Measurements from ENCODE around the gene C9orf72.

The C9orf72 gene

GRCh38 chr9:27571011-27571410 is 2.3 kb downstream of the C9orf72 start:
- no peak overlapping the region for H2AFZ ChIP-seq (ENCODE audit: low read depth, low read length, severe bottlenecking)
- H4K20me1 ChIP-seq (ENCODE audit: low read depth, low read length) = no peaks in the 10 kb centered on the region
- H3K9ac ChIP-seq (ENCODE audit: low read length) = no peak overlapping the region
- H3K4me2 ChIP-seq (ENCODE audit: low read depth, low read length, poor library complexity, severe bottlenecking) = no peak overlapping the region
- no peak for TF ChIP-seq EZH2phosphoT487 (conservative IDR thresholded peaks at IDR 0.05; ENCODE audit: low read length)
- no peak for TF ChIP-seq CTCF (IDR thresholded peaks at IDR 0.05; ENCODE audit: insufficient read depth, low read length, poor library complexity, severe bottlenecking)
- H3F3A ChIP-seq (ENCODE audit: insufficient read depth) = no peaks in the 10 kb centered on the region
- H3K9me3 ChIP-seq (ENCODE audit: insufficient read depth, low read length) = peaks cover 7% of the 10 kb centered on the region; the same call in 1 of the 2 replicates
- H3K4me3 ChIP-seq (ENCODE audit: insufficient read depth, low read length, poor library complexity, severe bottlenecking) = no peak overlapping the region
- no peaks in the 10 kb centered on the region for H3K79me2 ChIP-seq (ENCODE audit: insufficient read depth, low read length)
- peaks cover 6% of the 10 kb centered on the region; the same call in 1 of the 2 replicates for H3K36me3 ChIP-seq (ENCODE audit: low read length)
- no peaks in the 10 kb centered on the region for H3K9me2 ChIP-seq (replicated peaks; ENCODE audit: insufficient read depth, low read length)
- no peak overlapping the region for H3K27ac ChIP-seq (ENCODE audit: low read depth, low read length)
- no peaks in the 10 kb centered on the region for H3K27me3 ChIP-seq (ENCODE audit: low read length)

- H3K4me3 ChIP-seq (ENCODE audit: insufficient read depth, low read length, poor library complexity, severe bottlenecking) = no peak overlapping the region
- H3K27me3 ChIP-seq (ENCODE audit: low read length) = no peaks in the 10 kb centered on the region
- no peak overlapping the region for H3K4me2 ChIP-seq (ENCODE audit: low read depth, low read length, poor library complexity, severe bottlenecking)
- no peak overlapping the region for H2AFZ ChIP-seq (ENCODE audit: low read depth, low read length, severe bottlenecking)
- no peaks in the 10 kb centered on the region for H3K79me2 ChIP-seq (ENCODE audit: insufficient read depth, low read length)
- no peaks in the 10 kb centered on the region for H3F3A ChIP-seq (ENCODE audit: insufficient read depth)
- peaks cover 12% of the 10 kb centered on the region; the same call in 1 of the 2 replicates for H3K36me3 ChIP-seq (ENCODE audit: low read length)
- no peak overlapping the region for H3K9ac ChIP-seq (ENCODE audit: low read length)
- no peak overlapping the region for H3K27ac ChIP-seq (ENCODE audit: low read depth, low read length)
- no peak for TF ChIP-seq EZH2phosphoT487 (conservative IDR thresholded peaks at IDR 0.05; ENCODE audit: low read length)
- TF ChIP-seq CTCF (IDR thresholded peaks at IDR 0.05; ENCODE audit: insufficient read depth, low read length, poor library complexity, severe bottlenecking) = no peak
- H3K9me3 ChIP-seq (ENCODE audit: insufficient read depth, low read length) = peaks cover under 1% of the 10 kb centered on the region; the same call in 1 of the 2 replicates
- no peaks in the 10 kb centered on the region for H4K20me1 ChIP-seq (ENCODE audit: low read depth, low read length)
- H3K9me2 ChIP-seq (replicated peaks; ENCODE audit: insufficient read depth, low read length) = no peaks in the 10 kb centered on the region
These were observed 3.9 kb downstream of the C9orf72 start for GRCh38 chr9:27569406-27569805.

DNA sequence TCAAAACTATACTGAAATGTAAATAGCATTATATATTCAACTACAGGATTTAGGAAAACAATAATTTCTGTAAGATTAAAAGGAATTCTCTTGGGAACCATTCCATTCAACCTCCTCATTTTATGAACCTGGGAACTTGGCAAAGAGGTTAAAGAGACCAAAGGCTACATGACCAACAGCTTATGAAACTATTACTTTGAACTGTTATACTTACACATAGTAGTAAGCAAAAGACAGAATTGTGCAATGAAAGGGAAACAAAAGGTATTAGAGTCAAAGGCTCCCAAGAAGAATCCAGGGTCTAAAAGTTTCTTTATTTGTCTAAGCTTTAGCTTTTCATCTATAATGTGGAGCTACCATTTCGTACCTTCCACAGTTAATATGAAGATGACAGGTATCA is 7.2 kb downstream of the C9orf72 start:
- H3K9me3 ChIP-seq (ENCODE audit: insufficient read depth, low read length) = no peaks in the 10 kb centered on the region
- no peak overlapping the region for H3K4me2 ChIP-seq (ENCODE audit: low read depth, low read length, poor library complexity, severe bottlenecking)
- no peaks in the 10 kb centered on the region for H3K27me3 ChIP-seq (ENCODE audit: low read length)
- H3K36me3 ChIP-seq (ENCODE audit: low read length) = peaks cover 14% of the 10 kb centered on the region; the same call in 1 of the 2 replicates
- no peak overlapping the region for H3K27ac ChIP-seq (ENCODE audit: low read depth, low read length)
- TF ChIP-seq CTCF (IDR thresholded peaks at IDR 0.05; ENCODE audit: insufficient read depth, low read length, poor library complexity, severe bottlenecking) (no peak), EZH2phosphoT487 (conservative IDR thresholded peaks at IDR 0.05; ENCODE audit: low read length) (no peak)
- no peaks in the 10 kb centered on the region for H3K9me2 ChIP-seq (replicated peaks; ENCODE audit: insufficient read depth, low read length)
- H3K9ac ChIP-seq (ENCODE audit: low read length) = no peak overlapping the region
- H4K20me1 ChIP-seq (ENCODE audit: low read depth, low read length) = no peaks in the 10 kb centered on the region
- H2AFZ ChIP-seq (ENCODE audit: low read depth, low read length, severe bottlenecking) = no peak overlapping the region
- no peaks in the 10 kb centered on the region for H3F3A ChIP-seq (ENCODE audit: insufficient read depth)
- H3K79me2 ChIP-seq (ENCODE audit: insufficient read depth, low read length) = no peaks in the 10 kb centered on the region
- no peak overlapping the region for H3K4me3 ChIP-seq (ENCODE audit: insufficient read depth, low read length, poor library complexity, severe bottlenecking)
